ENCODE data around the gene DGUOK. TPM values are rescaled to one million over a fixed set of nuclear protein-coding genes. Genes with fewer than 3 reads are reported as not detected.

The DGUOK gene
- total and polyA plus RNA-seq, 2 of the 4 experiments (the other 2 are of a cell fraction), result 66.3 to 111 TPM

- POLR2A ChIA-PET (ENCODE audit: unreplicated experiment), result no interaction called here
- WGBS, 2 experiments (ENCODE audit: extremely low coverage in 2 of 2, insufficient read length in 1 of 2), result 100% methylated on average over 2 of the region's 10 CpGs; no CpG with 5 or more reads in 1 of the 2 experiments
- no peak overlapping the region for H4K8ac ChIP-seq (ENCODE audit: low read depth in 2 of 2, low read length in 2 of 2)
Observed at GRCh38 chr2:73901143-73901542, 25.5 kb upstream of the DGUOK start.

More at GRCh38 chr2:73901143-73901542, 25.5 kb upstream of the DGUOK start:
- TF ChIP-seq MAZ (IDR thresholded peaks at IDR 0.05; ENCODE audit: borderline replicate concordance, low read depth, low read length) (no peak), CHD1 (IDR thresholded peaks at IDR 0.05; ENCODE audit: low read depth, low read length) (no peak), SMC3 (IDR thresholded peaks at IDR 0.05; ENCODE audit: low read depth, low read length) (no peak), MXI1 (IDR thresholded peaks at IDR 0.05; ENCODE audit: borderline replicate concordance, low read depth, low read length) (no peak), BHLHE40 (IDR thresholded peaks at IDR 0.05; ENCODE audit: low read depth, low read length) (no peak), RCOR1 (IDR thresholded peaks at IDR 0.05; ENCODE audit: insufficient replicate concordance, low read length) (no peak), MAFK (IDR thresholded peaks at IDR 0.05; ENCODE audit: low read depth, low read length) (no peak), RFX5 (IDR thresholded peaks at IDR 0.05; ENCODE audit: low read depth, low read length) (no peak), CTCF (conservative IDR thresholded peaks at IDR 0.05; ENCODE audit: low read depth, low read length) (no peak), FOS (IDR thresholded peaks at IDR 0.05; ENCODE audit: low read depth, low read length) (no peak), RAD21 (IDR thresholded peaks at IDR 0.05; ENCODE audit: low read length) (no peak), CEBPB (IDR thresholded peaks at IDR 0.05; ENCODE audit: low read depth, low read length) (no peak), ELK1 (IDR thresholded peaks at IDR 0.05; ENCODE audit: borderline replicate concordance, low read depth, low read length) (no peak), NFE2L2 (IDR thresholded peaks at IDR 0.05; ENCODE audit: low read depth, low read length) (no peak), POLR2A (IDR thresholded peaks at IDR 0.05; ENCODE audit: low read depth, low read length) (no peak), USF2 (IDR thresholded peaks at IDR 0.05; ENCODE audit: low read depth, low read length) (no peak)
- Histone ChIP-seq H2AK5ac (ENCODE audit: low read depth, low read length) (no peak overlapping the region), H3K27me3 (ENCODE audit: control insufficient read depth, insufficient read depth, low read length) (no peaks in the 10 kb centered on the region), H3K9me1 (ENCODE audit: insufficient read depth, low read length) (peaks cover 32% of the 10 kb centered on the region), H3K23ac (ENCODE audit: low read depth, low read length) (no peak overlapping the region), H3K14ac (replicated peaks; ENCODE audit: low read depth, low read length) (no peak overlapping the region), H2BK15ac (ENCODE audit: low read depth, low read length) (no peak overlapping the region), H3K27ac (ENCODE audit: insufficient read depth, low read length) (no peak overlapping the region), H4K5ac (ENCODE audit: low read depth, low read length) (no peak overlapping the region), H3K4me1 (ENCODE audit: control insufficient read depth, insufficient read depth, low read length) (peaks cover 10% of the 10 kb centered on the region), H3K56ac (ENCODE audit: extremely low read depth, insufficient read depth, low read length) (no peak overlapping the region), H3K36me3 (ENCODE audit: control insufficient read depth, insufficient read depth, low read length) (peaks cover 40% of the 10 kb centered on the region), H3K4ac (ENCODE audit: low read depth, low read length) (no peak overlapping the region), H3K4me3 (ENCODE audit: insufficient read depth, low read depth, low read length) (no peak overlapping the region), H3K9me3 (ENCODE audit: control insufficient read depth, insufficient read depth, low read length) (no peaks in the 10 kb centered on the region), H2AFZ (replicated peaks; ENCODE audit: low read length, poor library complexity) (no peak overlapping the region), H2AK9ac (replicated peaks; ENCODE audit: low read depth, low read length, poor library complexity) (no peak overlapping the region), H4K20me1 (ENCODE audit: insufficient read depth, low read length) (peaks cover 76% of the 10 kb centered on the region), H4K91ac (ENCODE audit: insufficient read depth, low read depth, low read length) (no peak overlapping the region), H3K4me2 (ENCODE audit: low read depth, low read length) (no peak overlapping the region), H2BK5ac (ENCODE audit: low read depth, low read length, poor library complexity, severe bottlenecking) (no peak overlapping the region), H2BK20ac (ENCODE audit: low read depth, low read length) (no peak overlapping the region), H3K9ac (ENCODE audit: low read depth, low read length) (no peak overlapping the region), H3K79me1 (ENCODE audit: low read depth in 1 of 2, low read length in 2 of 2) (peaks cover 27 to 66% of the 10 kb centered on the region in 2 experiments), H3K18ac (ENCODE audit: low read depth, low read length) (no peak overlapping the region), H2BK120ac (ENCODE audit: low read depth, low read length) (no peak overlapping the region)
- in situ Hi-C loops (cut with MboI; ENCODE audit: low sequenced_read_pairs) (no loop called here), intact Hi-C loops (cut with micrococcal nuclease) (no loop called here), dilution Hi-C loops (cut with HindIII; ENCODE audit: low sequenced_read_pairs, unreplicated experiment) (no loop called here)
- CTCF ChIA-PET, result no interaction called here
- no TSS peak for BruUV-seq (replicated peaks)
- no peak for DNase-seq
- no peak for ATAC-seq (ENCODE audit: low read depth)

Data from IMR-90 (cell line).